Transverse colon (tissue), 4 donors: Measurements from ENCODE around the gene ISL1. TPM values are rescaled to one million over a fixed set of nuclear protein-coding genes. Genes with fewer than 3 reads are reported as not detected.

Source experiments
- DNase-seq: peaks from one replicate; pipeline ENCODE4 v3.0.0-alpha.2; 2019
- H3K27ac ChIP-seq, 4 donors: fragments of 200-600 bp; sonication (generic); 2 replicates each; pipeline ENCODE4 v1.5.1; 2016 to 2018; ENCODE audit warnings: inconsistent platforms in 4 of 4
- H3K27me3 ChIP-seq: fragments of 200-600 bp; sonication (generic); 2 replicates; pipeline ENCODE4 v1.5.1; 2017; ENCODE audit warnings: inconsistent platforms
- H3K36me3 ChIP-seq, 4 donors: fragments of 200-600 bp; sonication (generic); 2 replicates each; pipeline ENCODE4 v1.5.1; 2017 to 2019; ENCODE audit warnings: inconsistent platforms in 4 of 4
- H3K4me1 ChIP-seq, 4 donors: fragments of 200-600 bp; sonication (generic); 2 replicates each; pipeline ENCODE4 v1.5.1; 2017 to 2020; ENCODE audit warnings: inconsistent platforms in 4 of 4
- H3K4me3 ChIP-seq, 4 donors: fragments of 200-600 bp; sonication (generic); 1 replicate in 1 of 4; 2 replicates in 3 of 4; pipeline versions ENCODE4 v1.5.1 to v1.6.1; 2017 to 2019; ENCODE audit warnings: inconsistent platforms in 4 of 4
- H3K9me3 ChIP-seq, 2 donors: fragments of 200-600 bp; sonication (generic); 2 replicates each; pipeline ENCODE4 v1.5.1; 2017 to 2019; ENCODE audit warnings: inconsistent platforms in 2 of 2
- EP300 ChIP-seq: sonication (generic); formaldehyde crosslinking; IDR thresholded peaks from one replicate; pipeline ENCODE4 v1.6.1; 2017; ENCODE audit warnings: antibody characterized with exemption, low read depth
- POLR2A ChIP-seq: fragments of 450-650 bp; IDR thresholded peaks from one replicate; pipeline ENCODE4 v1.6.1; 2016; ENCODE audit warnings: antibody characterized with exemption, mild to moderate bottlenecking, moderate library complexity
- POLR2AphosphoS5 ChIP-seq, 3 donors: sonication (generic); formaldehyde crosslinking; IDR thresholded peaks; one replicate each; pipeline ENCODE4 v1.6.1; 2016; ENCODE audit warnings: antibody characterized with exemption in 3 of 3
- WGBS, 2 donors: methylation state at CpG; one replicate each; pipeline ENCODE4 v1.1.5; 2018; ENCODE audit warnings: low coverage in 1 of 2; 5-methylcytosine and 5-hydroxymethylcytosine counted together
- in situ Hi-C, 4 donors: fragments of 200-750 bp; cut with MboI; loops; one replicate each; pipeline versions ENCODE4 v1.15.0 to v1.15.1; 2017; ENCODE audit warnings: low sequenced_read_pairs in 3 of 4, low pct_ligation_motif_present in 1 of 4, low pct_unique_long_range_greater_than_20kb in 1 of 4
- intact Hi-C: fragments of 100-400 bp; cut with DNase I; formaldehyde crosslinking; loops from one replicate; pipeline ENCODE4 v1.15.1; 2023; ENCODE audit warnings: low total_unique reads
- total RNA-seq, 4 donors: library from RNA; depleted of rRNA; stranded (reverse); fragments of >200 nt; gene quantifications; one replicate each; pipeline ENCODE4 v1.1.0, GENCODE V29; 2016
- TF ChIP-seq, protein P1 (sequence below), 5 experiments: fragments of 200-600 bp in 3 of 5; fragments of 450-650 bp in 2 of 5; sonication (generic) in 3 of 5; IDR thresholded peaks; 1 replicate in 2 of 5; 2 replicates in 3 of 5; pipeline ENCODE4 v1.5.1; 2016 to 2017; ENCODE audit warnings: antibody characterized with exemption in 5 of 5, inconsistent platforms in 3 of 5, mild to moderate bottlenecking in 2 of 5, moderate library complexity in 1 of 5

ISL1 gene
- total RNA-seq, 4 donors from 2014 or later, result 0.41 to 0.48 TPM; not detected in 2

DNA sequence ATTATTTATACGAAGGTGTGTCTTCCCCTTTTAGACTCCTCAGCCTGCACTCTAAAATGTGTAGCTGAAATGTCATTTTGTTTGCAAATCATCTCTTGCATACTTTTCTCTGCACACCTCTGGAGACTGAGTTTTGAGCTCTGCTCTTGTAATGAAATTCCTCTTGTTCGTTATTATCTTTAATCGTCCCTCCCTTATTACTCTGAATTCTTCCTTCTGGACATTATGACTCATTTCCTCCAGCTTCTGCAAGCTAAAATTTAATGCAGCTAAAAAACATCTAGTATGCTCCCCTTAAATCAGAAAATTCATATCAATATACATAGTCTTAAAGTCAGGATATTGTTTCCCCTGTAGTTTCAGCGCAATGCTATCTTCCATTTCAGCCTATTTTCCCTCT lies 13.5 kb downstream of the ISL1 start:
- WGBS, 2 donors, result 56 to 64% methylated on average over 4 of the region's 4 CpGs
- in situ Hi-C loops, result no loop called here
- H3K27me3 ChIP-seq, result peaks cover 89% of the 10 kb centered on the region

DNA sequence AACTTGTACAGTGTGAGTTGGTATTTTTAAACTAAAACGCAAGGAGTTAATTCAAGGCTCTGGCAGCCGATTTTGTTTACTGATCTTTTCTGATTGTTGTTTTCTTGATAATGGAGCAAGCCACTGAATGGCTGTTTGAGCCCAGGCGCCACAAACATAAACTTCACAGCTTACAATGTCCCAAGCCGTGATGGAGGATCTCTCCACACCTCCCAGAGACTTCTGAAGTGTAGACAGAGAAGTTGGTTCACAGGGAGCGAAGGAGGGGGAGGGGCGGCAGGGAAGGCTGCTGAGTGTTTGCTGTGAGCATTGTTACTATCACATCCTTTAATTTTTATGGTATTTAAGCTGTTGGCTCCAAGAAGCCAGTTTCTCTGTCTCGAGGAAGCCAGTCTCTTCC lies 14.7 kb downstream of the ISL1 start:
- in situ Hi-C loops, result no loop called here
- H3K9me3 ChIP-seq, result no peaks in the 10 kb centered on the region
- H3K4me1 ChIP-seq, result peaks cover 0 to 6% (median 0%) of the 10 kb centered on the region in 4 donors
- intact Hi-C loops, result no loop called here
- H3K4me3 ChIP-seq, result no peak overlapping the region
- H3K27me3 ChIP-seq, result peaks cover 77% of the 10 kb centered on the region
- no peak for DNase-seq
- no peaks in the 10 kb centered on the region for H3K36me3 ChIP-seq
- TF ChIP-seq EP300 (no peak), POLR2AphosphoS5 (IDR thresholded peaks at IDR 0.05) (no peak), POLR2A (no peak)
- TF ChIP-seq, protein P1, sequence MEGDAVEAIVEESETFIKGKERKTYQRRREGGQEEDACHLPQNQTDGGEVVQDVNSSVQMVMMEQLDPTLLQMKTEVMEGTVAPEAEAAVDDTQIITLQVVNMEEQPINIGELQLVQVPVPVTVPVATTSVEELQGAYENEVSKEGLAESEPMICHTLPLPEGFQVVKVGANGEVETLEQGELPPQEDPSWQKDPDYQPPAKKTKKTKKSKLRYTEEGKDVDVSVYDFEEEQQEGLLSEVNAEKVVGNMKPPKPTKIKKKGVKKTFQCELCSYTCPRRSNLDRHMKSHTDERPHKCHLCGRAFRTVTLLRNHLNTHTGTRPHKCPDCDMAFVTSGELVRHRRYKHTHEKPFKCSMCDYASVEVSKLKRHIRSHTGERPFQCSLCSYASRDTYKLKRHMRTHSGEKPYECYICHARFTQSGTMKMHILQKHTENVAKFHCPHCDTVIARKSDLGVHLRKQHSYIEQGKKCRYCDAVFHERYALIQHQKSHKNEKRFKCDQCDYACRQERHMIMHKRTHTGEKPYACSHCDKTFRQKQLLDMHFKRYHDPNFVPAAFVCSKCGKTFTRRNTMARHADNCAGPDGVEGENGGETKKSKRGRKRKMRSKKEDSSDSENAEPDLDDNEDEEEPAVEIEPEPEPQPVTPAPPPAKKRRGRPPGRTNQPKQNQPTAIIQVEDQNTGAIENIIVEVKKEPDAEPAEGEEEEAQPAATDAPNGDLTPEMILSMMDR (IDR thresholded peaks at IDR 0.05), result no peak
- WGBS, 2 donors, result 14 to 21% methylated on average over 6 to 7 of the region's 7 CpGs
- H3K27ac ChIP-seq, result no peak overlapping the region

More for the DNA sequence above, 13.5 kb downstream of the ISL1 start:
- no peaks in the 10 kb centered on the region for H3K9me3 ChIP-seq
- H3K4me3 ChIP-seq, result no peak overlapping the region
- peaks cover 0 to 6% (median 0%) of the 10 kb centered on the region in 4 donors for H3K4me1 ChIP-seq
- DNase-seq, result no peak
- no peaks in the 10 kb centered on the region for H3K36me3 ChIP-seq
- TF ChIP-seq EP300, result no peak
- TF ChIP-seq POLR2A, result no peak
- TF ChIP-seq, protein P1 (IDR thresholded peaks at IDR 0.05), result no peak
- TF ChIP-seq POLR2AphosphoS5 (IDR thresholded peaks at IDR 0.05), result no peak
- no peak overlapping the region for H3K27ac ChIP-seq
- intact Hi-C loops, result no loop called here

DNA sequence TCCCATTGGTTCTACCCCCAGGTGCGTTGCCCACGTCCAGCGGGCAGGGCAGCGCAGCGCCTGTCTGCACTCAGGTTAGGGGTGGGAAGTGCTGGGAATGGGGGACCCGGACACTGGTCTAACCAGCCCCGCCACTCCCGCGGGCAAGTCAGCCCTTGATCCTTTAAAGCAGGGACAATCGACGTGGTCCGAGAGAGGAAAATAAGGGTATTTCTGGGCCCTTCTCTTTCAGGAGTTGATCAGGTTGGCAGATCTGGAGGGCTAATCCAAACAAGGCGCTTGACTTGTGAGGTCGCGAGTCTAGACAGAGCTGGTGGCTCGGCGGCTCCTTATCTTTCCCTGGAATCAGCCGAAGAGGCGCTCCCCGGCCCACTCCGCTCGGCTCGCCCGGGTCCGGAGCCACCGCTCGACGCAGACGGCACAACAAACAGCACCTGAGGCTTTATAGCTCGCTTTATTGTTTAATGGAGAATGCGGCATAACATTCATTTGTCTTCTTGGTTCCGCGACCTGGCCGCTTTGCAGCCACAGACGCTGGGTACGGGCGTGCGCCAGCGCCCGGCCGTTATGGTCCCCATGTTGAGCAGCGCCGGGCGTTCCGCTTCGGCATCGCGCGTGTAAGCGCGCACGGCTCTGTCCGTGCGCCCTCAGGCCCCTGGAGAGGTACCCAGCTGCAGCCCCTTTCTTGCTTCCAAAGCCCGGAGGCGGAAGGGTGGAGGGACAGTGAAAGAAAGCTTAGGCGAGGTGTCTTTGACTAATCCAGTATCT lies 15.8 kb downstream of the ISL1 start:
- no peak for TF ChIP-seq POLR2AphosphoS5 (IDR thresholded peaks at IDR 0.05)
- TF ChIP-seq EP300, result no peak
- no peak for TF ChIP-seq POLR2A
- TF ChIP-seq, protein P1 (IDR thresholded peaks at IDR 0.05), result no peak
- in situ Hi-C loops (no loop called here), intact Hi-C loops (no loop called here)
- DNase-seq, result no peak
- WGBS, 2 donors, result 15 to 17% methylated on average over 1 to 54 of the region's 57 CpGs
- Histone ChIP-seq H3K9me3 (no peaks in the 10 kb centered on the region), H3K4me3 (peak overlapping the region in 1 of 4 donors; percentile 18), H3K4me1 (peaks cover 0 to 6% (median 0%) of the 10 kb centered on the region in 4 donors), H3K27ac (no peak overlapping the region), H3K36me3 (no peaks in the 10 kb centered on the region), H3K27me3 (peaks cover 67% of the 10 kb centered on the region)

DNA sequence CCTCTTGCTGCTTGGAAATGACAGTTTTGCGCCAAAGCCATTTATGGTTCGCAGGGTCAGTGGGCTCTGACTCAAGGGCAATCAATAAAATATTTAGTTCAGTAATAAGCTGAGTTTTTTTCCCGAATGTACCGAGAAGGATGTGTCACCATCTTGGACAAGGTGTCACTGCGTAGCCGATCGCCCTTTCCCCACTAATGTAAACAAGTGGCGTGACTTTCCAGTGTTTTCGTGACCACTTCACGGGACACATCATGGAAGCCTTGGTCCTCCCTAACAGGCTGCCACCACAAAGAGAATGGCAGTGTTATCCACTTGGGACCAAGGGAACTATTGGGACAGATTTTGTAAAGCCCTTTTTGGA lies 16.4 kb downstream of the ISL1 start:
- DNase-seq, result no peak
- H3K4me3 ChIP-seq, result no peak overlapping the region
- in situ Hi-C loops (no loop called here), intact Hi-C loops (no loop called here)
- peaks cover 0 to 6% (median 0%) of the 10 kb centered on the region in 4 donors for H3K4me1 ChIP-seq
- TF ChIP-seq EP300 (no peak), POLR2A (no peak), POLR2AphosphoS5 (IDR thresholded peaks at IDR 0.05) (no peak)
- TF ChIP-seq, protein P1 (IDR thresholded peaks at IDR 0.05), result no peak
- H3K36me3 ChIP-seq, result no peaks in the 10 kb centered on the region
- 22% methylated on average over 10 of the region's 10 CpGs; no CpG with 5 or more reads in 1 of the 2 donors for WGBS, 2 donors
- H3K9me3 ChIP-seq, result no peaks in the 10 kb centered on the region
- H3K27ac ChIP-seq, result no peak overlapping the region
- H3K27me3 ChIP-seq, result peaks cover 62% of the 10 kb centered on the region
